Activated T-cell treated with anti-CD3 and anti-CD28 coated beads for 1 hour (primary cell): ENCODE results near the gene SKIC3.

Source experiments
- DNase-seq: peaks from one replicate; pipeline ENCODE4 v3.0.0-alpha.2; 2020; ENCODE audit warnings: low read depth

SKIC3 gene

GRCh38 chr5:95530416-95530815, 24.4 kb downstream of the SKIC3 start:
- DNase-seq: no peak

GRCh38 chr5:95528565-95528964, 26.2 kb downstream of the SKIC3 start:
- no peak for DNase-seq

- no peak for DNase-seq
Observed at GRCh38 chr5:95526871-95527270, 27.9 kb downstream of the SKIC3 start.

- DNase-seq: no peak
Observed at GRCh38 chr5:95524423-95524822, 30.4 kb downstream of the SKIC3 start.

GRCh38 chr5:95520206-95520605, 34.6 kb downstream of the SKIC3 start:
- no peak for DNase-seq

GRCh38 chr5:95519681-95520080, 35.1 kb downstream of the SKIC3 start:
- DNase-seq: no peak

- DNase-seq: no peak
Observed at GRCh38 chr5:95519151-95519550, 35.6 kb downstream of the SKIC3 start.

GRCh38 chr5:95518417-95518816, 36.4 kb downstream of the SKIC3 start:
- no peak for DNase-seq

GRCh38 chr5:95511606-95512005, 43.2 kb downstream of the SKIC3 start:
- DNase-seq: no peak

- no peak for DNase-seq
Observed at GRCh38 chr5:95508550-95508949, 46.2 kb downstream of the SKIC3 start.
